HEK293 (cell line): ENCODE measurements around the gene VAPA.

Source experiments
- MEIS1 ChIP-seq: sonication (generic); formaldehyde crosslinking; IDR thresholded peaks from 2 replicates; pipeline ENCODE4 v1.8.1; 2022; ENCODE audit warnings: missing genetic modification reagents, mild to moderate bottlenecking, borderline replicate concordance
- SALL2 ChIP-seq: fragments of 450-650 bp; formaldehyde crosslinking; IDR thresholded peaks from 2 replicates; pipeline ENCODE4 v1.5.0; 2017; ENCODE audit warnings: missing biosample characterization, mild to moderate bottlenecking, missing genetic modification characterization, borderline replicate concordance
- ZBTB7A ChIP-seq: fragments of 450-650 bp; formaldehyde crosslinking; IDR thresholded peaks from 2 replicates; pipeline ENCODE4 v1.5.1; 2016; ENCODE audit warnings: low read depth, missing biosample characterization, missing genetic modification characterization
- ZNF140 ChIP-seq: fragments of 450-650 bp; formaldehyde crosslinking; IDR thresholded peaks from 2 replicates; pipeline ENCODE4 v1.5.1; 2016; ENCODE audit warnings: missing biosample characterization, missing genetic modification characterization
- ZNF174 ChIP-seq: fragments of 450-650 bp; formaldehyde crosslinking; IDR thresholded peaks from 2 replicates; pipeline ENCODE4 v1.5.0; 2017; ENCODE audit warnings: missing biosample characterization, mild to moderate bottlenecking, missing genetic modification characterization
- ZNF24 ChIP-seq: fragments of 450-650 bp; formaldehyde crosslinking; IDR thresholded peaks from 2 replicates; pipeline ENCODE4 v1.5.1; 2016; ENCODE audit warnings: missing biosample characterization, missing genetic modification characterization
- ZNF302 ChIP-seq: fragments of 450-650 bp; formaldehyde crosslinking; IDR thresholded peaks from 2 replicates; pipeline ENCODE4 v1.5.1; 2016; ENCODE audit warnings: missing biosample characterization, missing genetic modification characterization, low read depth
- ZNF571 ChIP-seq: fragments of 450-650 bp; formaldehyde crosslinking; IDR thresholded peaks from 2 replicates; pipeline ENCODE4 v1.5.0; 2017; ENCODE audit warnings: missing biosample characterization, missing genetic modification characterization
- ZNF623 ChIP-seq: fragments of 450-650 bp; formaldehyde crosslinking; IDR thresholded peaks from 2 replicates; pipeline ENCODE4 v1.5.1; 2016; ENCODE audit warnings: missing biosample characterization, missing genetic modification characterization
- TF ChIP-seq, protein P1 (sequence below): fragments of 450-650 bp; formaldehyde crosslinking; IDR thresholded peaks from 2 replicates; pipeline ENCODE4 v1.5.1; 2017; ENCODE audit warnings: missing biosample characterization, missing genetic modification characterization
- TF ChIP-seq, protein P2 (sequence below): fragments of 450-650 bp; formaldehyde crosslinking; IDR thresholded peaks from 2 replicates; pipeline ENCODE4 v1.5.1; 2016; ENCODE audit warnings: missing biosample characterization, missing genetic modification characterization

DNA sequence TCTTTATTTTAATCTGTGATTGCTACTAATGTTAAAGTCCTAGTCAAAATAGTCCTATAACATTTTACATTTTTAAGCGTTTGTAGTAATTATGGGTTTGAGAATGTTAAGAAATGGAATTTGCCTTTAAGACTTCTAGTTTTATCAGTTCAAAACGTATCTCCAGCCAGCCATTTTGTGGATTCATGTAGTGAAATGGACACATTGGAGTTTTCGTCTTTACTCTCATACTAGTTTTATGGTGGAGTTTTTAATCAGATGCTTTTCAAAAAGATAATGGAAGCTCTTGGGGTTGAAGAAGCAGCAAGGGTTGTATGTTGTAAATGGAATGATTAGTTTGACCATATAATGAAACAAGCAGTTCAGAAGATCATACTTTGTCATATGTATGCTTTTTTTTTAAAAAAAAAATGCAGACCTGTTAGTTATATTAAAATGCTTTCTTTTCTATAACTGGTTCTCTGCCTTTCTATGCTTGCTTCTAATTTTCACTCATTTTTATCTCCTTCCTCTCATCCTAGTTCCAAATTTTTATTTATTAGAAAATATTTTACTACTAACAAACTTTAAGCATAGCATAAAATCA, 16.6 kb downstream of the VAPA start:
- TF ChIP-seq, protein P1, sequence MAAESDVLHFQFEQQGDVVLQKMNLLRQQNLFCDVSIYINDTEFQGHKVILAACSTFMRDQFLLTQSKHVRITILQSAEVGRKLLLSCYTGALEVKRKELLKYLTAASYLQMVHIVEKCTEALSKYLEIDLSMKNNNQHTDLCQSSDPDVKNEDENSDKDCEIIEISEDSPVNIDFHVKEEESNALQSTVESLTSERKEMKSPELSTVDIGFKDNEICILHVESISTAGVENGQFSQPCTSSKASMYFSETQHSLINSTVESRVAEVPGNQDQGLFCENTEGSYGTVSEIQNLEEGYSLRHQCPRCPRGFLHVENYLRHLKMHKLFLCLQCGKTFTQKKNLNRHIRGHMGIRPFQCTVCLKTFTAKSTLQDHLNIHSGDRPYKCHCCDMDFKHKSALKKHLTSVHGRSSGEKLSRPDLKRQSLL, result no peak
- TF ChIP-seq ZNF140 (no peak), MEIS1 (CRISPR knock-in tag) (no peak), ZBTB7A (tag by site-specific recombination) (no peak), ZNF623 (tag by site-specific recombination) (no peak), ZNF571 (no peak), SALL2 (tag by site-specific recombination) (no peak), ZNF24 (tag by site-specific recombination) (no peak), ZNF302 (tag by site-specific recombination) (no peak), ZNF174 (tag by site-specific recombination) (no peak)
- TF ChIP-seq, protein P2, sequence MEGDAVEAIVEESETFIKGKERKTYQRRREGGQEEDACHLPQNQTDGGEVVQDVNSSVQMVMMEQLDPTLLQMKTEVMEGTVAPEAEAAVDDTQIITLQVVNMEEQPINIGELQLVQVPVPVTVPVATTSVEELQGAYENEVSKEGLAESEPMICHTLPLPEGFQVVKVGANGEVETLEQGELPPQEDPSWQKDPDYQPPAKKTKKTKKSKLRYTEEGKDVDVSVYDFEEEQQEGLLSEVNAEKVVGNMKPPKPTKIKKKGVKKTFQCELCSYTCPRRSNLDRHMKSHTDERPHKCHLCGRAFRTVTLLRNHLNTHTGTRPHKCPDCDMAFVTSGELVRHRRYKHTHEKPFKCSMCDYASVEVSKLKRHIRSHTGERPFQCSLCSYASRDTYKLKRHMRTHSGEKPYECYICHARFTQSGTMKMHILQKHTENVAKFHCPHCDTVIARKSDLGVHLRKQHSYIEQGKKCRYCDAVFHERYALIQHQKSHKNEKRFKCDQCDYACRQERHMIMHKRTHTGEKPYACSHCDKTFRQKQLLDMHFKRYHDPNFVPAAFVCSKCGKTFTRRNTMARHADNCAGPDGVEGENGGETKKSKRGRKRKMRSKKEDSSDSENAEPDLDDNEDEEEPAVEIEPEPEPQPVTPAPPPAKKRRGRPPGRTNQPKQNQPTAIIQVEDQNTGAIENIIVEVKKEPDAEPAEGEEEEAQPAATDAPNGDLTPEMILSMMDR (tag by site-specific recombination), result no peak
